Activated CD4-positive, alpha-beta T cell treated with anti-CD3 and anti-CD28 coated beads for 4 hours (primary cell): Measurements from ENCODE around the gene DTX3.
"Not testable (repeated sequence)": the region's sequence is repeated elsewhere in the genome, so short reads cannot be mapped to it uniquely, and the experiment has no call there.

Experiments
- DNase-seq, 2 donors: peaks; one replicate each; pipeline ENCODE4 v3.0.0-alpha.2; 2020

Gene DTX3

DNA sequence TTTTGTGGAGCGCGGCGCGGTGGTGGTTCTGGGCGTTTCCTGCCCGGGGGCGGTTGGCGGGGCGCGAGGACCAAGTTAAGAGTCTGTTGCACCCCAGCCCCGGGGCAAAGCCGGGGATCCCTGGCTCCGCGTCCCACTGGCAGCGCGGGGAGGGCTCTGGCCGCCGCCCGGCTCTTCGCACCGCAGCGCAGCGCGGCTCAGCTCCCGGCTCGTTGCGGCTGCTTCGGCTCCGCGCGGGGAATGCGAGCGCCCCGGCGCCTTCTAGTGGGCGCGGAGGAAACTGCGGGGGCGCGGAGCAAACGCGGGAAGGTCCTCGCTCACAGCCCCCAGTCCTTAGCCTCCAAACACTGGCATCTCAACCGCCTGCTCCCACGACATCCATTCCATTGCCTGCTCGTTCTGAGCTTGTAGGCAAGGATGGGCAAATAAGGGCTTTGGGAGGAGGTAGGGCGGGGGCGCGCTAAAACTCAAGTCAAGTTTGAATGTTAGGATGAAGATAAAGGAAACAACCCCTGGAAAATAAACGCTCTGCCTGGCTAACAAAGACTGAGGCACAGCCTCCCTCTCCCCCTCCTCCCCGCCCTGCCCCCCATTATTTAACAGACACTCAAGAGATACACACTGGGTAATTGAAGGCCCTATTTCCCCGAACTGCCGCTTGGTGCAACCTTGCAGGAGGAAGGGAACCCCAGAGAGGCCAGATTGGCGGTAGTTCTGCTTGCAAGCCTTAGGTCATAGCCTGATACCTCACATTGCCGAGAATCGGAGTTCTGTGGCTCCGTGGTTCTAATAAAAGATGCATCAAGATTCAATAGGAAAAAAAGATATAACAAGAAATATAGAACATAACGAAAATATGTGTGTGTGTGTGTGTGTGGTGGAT lies 28.6 kb downstream of the DTX3 start, which contains the start of gene B4GALNT1:
Gene B4GALNT1, minus strand, starts transcription at position 244 of the 883 bp plus-strand sequence. CDS start 1,069 bp downstream, outside the sequence.
- peak; percentile 59 to 65 for DNase-seq

DNA sequence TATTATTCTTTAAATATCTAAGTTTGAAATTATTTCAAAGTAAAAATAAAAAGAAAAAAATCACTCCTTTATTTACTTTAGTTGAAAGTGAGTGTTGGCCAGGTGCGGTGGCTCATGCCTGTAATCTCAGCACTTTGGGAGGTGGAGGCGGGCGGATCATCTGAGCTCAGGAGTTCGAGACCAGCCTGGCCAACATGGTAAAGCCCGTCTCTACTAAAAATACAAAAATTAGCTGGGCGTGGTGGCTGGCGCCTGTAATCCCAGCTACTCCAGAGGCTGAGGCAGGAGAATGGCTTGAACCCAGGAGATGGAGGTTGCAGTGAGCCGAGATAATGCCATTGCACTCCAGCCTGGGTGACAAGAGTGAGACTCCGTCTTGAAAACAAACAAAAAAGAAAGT lies 32.1 kb downstream of the DTX3 start:
- DNase-seq: not testable (repeated sequence)

DNA sequence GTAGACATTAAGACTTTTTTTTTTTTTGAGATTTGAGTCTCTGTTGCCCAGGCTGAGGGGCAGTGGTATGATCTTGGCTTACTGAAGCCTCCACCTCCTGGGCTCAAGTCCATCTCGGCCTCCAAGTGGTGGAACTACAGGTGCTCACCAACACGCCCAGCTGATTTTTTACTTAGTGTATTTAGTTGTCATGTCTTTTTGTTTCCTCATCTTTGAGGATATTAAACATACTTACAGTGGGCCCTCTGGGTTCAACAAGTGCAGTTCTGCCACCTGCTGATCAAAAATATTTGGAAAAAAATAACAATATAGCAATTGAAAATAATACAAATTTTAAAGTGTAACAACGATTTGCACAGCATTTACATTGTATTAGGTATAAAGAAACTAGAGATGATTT lies 32.7 kb downstream of the DTX3 start:
- DNase-seq: no peak

DNA sequence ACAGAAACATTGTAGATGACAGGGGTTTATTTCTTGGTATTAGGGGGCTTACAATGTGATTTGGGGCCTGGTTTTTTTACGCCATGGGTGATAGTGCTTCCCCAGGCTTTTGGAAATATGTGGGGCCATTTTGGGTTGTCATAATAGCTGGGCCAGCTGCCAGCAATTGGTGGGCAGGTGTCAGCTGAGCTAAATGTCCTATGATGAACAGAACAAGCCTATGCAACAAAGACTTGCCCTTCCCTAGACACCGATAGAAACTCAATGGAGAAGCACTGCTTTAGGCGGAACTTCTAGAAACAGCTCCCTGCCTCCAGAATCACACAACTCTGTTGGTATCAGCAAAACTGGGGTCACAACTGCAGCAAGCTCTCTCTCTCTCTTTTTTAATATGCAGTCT lies 33.5 kb downstream of the DTX3 start:
- no peak for DNase-seq

DNA sequence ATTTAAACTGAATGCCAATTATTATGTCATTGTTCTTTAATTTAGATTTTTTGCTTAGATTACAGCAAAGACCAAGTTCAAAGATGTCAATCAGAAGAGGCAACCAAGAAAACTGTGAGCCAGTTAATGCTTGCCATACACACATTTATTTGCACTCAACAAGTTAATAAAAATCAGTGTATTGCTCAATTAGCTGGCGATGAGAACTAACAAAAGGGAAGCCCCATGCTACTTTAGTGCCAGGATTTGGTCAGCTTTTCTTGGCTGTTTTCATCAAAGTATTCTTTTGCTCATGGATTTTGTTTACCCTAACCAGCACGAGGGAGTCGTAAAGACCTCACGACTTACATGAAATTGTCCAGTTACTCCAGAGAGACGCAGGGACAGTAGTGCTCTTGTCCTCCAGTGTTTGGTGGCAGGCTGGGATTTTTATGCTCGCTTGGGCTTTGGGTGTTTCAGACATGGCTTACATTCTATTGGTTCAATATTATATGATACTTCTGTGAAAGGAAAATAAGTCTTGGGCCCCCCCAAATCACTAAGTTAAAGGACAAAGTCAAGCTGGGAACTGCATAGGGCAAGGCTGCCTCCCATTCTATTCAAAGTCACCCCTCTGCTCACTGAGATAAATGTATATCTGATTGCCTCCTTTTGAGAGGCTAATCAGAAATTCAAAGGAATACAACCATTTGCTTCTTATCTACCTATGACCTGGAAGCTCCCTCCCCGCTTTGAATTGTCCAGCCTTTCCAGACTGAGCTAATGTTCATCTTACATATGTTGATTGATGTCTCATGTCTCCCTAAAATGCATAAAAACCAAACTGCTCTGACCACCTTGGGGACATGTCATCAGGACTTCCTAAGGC lies 35.8 kb downstream of the DTX3 start:
- DNase-seq: no peak

DNA sequence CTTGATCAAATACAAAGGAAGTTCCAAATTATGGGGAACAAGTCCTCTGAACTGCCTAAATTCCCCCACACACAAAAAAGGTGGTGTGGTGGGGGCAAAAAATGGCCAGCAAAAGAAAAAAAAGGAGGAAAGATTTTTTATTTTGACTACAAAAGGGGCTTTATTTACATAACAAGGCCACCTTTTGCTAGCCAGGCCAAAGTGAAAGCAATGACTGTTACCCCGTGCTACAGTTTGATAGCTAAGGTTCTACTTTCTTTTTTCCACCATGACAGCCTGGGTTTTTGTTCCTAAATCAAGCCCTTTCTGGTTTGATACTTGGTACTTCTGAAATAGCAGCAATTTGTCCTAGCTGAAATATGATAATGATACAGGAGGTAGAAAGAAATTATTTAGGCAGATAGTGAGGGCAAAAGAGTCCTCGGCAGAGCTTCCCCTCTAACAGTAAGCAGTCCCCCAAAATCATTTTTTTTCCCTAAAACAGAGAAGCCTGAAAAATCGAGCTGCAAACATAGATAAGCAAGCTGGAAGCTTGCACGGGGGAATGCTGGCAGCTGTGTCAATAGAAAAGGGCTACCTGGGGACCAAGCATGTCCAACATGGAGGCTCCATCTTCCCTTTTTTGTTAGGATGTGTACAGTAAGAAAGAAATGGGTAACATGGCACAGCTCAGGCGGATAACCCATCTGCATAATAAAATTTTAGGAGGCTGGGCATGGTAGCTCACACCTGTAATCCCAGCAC lies 37.2 kb downstream of the DTX3 start:
- DNase-seq: no peak

DNA sequence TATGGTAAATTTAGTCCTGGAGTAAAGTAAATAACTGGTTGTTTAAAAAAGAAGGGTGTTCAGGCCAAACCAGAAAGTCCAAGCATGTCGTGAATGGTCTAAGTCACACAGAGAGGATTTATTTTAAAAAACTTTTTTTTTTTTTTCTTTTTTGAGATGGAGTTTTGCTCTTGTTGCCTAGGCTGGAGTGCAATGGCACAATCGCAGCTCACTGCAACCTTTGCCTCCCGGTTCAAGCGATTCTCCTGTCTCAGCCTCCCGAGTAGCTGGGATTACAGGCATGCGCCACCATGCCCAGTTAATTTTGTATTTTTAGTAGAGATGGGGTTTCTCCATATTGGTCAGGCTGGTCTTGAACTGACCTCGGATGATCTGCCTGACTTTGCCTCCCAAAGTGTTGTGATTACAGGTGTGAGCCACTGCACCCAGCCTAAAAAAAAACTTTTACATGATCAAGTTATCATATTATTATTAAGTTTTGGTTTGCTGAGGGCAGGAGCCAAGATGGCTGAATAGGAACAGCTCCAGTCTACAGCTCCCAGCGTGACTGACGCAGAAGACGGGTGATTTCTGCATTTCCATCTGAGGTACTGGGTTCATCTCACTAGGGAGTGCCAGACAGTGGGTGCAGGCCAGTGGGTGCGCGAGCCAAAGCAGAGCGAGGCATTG lies 41.5 kb downstream of the DTX3 start:
- DNase-seq: not testable (repeated sequence)

DNA sequence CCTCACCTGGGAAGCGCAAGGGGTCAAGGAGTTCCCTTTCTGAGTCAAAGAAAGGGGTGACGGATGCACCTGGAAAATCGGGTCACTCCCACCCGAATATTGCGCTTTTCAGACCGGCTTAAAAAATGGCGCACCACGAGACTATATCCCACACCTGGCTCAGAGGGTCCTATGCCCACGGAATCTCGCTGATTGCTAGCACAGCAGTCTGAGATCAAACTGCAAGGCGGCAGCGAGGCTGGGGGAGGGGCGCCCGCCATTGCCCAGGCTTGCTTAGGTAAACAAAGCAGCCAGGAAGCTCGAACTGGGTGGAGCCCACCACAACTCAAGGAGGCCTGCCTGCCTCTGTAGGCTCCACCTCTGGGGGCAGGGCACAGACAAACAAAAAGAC lies 42.0 kb downstream of the DTX3 start:
- not testable (repeated sequence) for DNase-seq

DNA sequence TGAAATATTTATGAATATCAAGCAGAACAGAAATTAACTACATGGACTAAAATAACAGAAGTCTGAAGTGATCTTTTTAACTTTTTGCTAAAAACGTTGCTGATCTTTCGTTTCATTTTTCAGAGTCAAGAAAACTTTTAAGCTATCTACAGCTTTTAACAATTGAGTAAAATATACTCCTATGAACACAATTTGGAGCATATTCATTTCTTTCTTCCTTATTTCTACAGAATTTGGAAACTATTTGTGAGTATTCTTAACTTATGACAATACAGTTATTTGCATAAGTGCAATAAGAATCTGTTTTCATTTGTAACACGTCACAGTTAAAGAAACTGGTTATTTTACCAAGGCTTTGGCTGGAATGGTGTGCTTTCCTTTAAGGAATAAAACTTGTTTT lies 49.4 kb downstream of the DTX3 start:
- no peak for DNase-seq

DNA sequence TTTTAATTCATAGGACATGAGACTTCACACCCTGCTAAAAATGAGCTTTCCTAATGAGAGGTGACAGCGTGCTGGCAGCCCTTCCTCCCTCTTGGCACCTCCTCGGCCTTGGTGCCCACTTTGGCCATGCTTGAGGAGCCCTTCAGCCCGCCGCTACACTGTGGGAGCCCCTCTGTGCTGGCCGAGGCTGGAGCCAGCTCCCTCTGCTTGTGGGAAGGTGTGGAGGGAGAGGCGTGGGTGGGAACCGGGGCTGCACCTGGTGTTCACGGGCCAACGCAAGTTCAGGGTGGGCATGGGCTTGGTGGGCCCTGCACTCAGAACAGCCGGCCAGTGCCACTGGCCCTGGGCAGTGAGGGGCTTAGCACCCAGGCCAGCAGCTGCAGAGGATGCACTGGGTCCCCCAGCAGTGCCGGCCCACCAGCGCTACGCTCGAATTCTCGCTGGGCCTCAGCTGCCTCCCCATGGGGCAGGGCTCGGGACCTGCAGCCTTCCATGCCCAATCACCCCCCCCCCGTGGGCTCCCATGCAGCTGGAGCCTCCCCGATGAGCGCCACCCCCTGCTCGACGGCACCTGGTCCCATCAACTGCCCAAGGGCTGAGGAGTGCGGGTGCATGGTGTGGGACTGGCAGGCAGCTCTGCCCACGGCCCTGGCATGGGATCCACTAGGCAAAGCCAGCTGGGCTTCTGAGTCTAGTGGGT lies 51.1 kb downstream of the DTX3 start:
- no peak for DNase-seq

DNA sequence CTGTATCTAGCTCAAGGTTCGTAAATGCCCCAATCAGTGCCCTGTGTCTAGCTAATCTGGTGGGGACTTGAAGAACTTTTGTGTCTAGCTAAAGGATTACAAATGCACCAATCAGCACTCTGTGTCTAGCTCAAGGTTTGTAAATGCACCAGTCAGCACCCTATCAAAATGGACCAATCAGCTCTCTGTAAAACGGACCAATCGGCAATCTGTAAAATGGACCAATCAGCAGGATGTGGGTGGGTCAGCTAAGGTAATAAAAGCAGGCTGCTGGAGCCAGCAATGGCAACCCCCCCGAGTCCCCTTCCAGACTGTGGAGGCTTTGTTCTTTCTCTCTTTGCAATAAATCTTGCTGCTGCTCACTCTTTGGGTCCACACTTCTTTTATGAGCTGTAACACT lies 51.8 kb downstream of the DTX3 start:
- DNase-seq: not testable (repeated sequence)

DNA sequence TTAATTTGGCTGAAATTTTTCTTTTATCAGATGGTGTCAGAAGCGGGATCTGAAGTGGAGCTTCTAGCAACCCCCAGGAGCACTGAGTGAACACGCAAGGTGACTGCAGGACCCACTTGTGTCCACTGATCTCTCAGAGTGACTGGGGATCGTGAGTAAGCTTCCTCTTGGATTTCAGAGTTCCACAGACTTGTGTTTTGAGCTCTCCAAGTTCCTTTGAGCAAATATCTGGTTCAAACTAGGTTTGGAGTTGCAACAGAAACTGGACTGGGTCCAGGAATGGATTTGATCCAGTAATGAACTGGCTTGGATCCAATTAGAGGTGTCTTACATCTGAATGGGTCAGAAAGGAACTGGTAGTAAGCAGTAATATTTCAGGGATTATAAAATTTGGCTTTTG lies 53.1 kb downstream of the DTX3 start:
- DNase-seq: no peak

DNA sequence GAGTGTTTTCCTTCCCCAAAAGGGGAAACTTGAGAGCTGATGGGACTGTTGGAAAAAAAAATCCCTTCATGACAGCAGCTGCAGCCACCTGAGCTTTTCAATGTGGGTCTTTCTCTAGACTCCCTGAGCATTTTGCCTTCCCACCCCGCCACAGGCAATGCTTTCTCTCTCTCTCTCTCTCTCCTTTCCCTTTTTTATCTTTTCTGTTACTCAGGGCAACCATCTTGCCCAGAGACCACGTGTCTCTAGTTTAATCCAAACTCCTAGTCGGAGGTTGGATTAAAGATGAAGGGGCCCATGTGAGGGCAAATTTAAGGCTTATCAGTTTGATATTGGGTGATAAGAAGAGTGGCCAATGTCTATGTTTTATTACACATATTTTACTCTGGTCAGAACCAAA lies 54.3 kb downstream of the DTX3 start:
- DNase-seq: no peak
